IgD-negative memory B cell (primary cell): ENCODE measurements around the gene STARD13. TPM values are rescaled to one million over a fixed set of nuclear protein-coding genes. Genes with fewer than 3 reads are reported as not detected.

ENCODE experiments used
- H3K27ac Mint-ChIP-seq, 3 donors: one replicate each; pipeline ENCODE4 v1.8.0; 2020 to 2022; ENCODE audit warnings: mild to moderate bottlenecking in 3 of 3, mixed read lengths in 3 of 3, moderate library complexity in 1 of 3
- H3K27me3 Mint-ChIP-seq: one replicate; pipeline ENCODE4 v1.8.0; 2021; ENCODE audit warnings: mixed read lengths
- H3K36me3 Mint-ChIP-seq: one replicate; pipeline ENCODE4 v1.8.0; 2020; ENCODE audit warnings: mild to moderate bottlenecking, mixed read lengths
- H3K4me1 Mint-ChIP-seq, 3 donors: one replicate each; pipeline ENCODE4 v1.8.0; 2020 to 2022; ENCODE audit warnings: mixed read lengths in 3 of 3, mild to moderate bottlenecking in 1 of 3
- H3K4me3 Mint-ChIP-seq, 4 donors: one replicate each; pipeline ENCODE4 v1.8.0; 2020 to 2022; ENCODE audit warnings: mild to moderate bottlenecking in 4 of 4, mixed read lengths in 4 of 4, moderate library complexity in 3 of 4
- H3K9me3 Mint-ChIP-seq, 3 donors: one replicate each; pipeline ENCODE4 v1.8.0; 2020 to 2021; ENCODE audit warnings: mixed read lengths in 3 of 3, mild to moderate bottlenecking in 1 of 3
- polyA plus RNA-seq: library from polyadenylated mRNA; unstranded; fragments of 300-500 nt; fragmentation: Illumina TruSeq; gene quantifications from one replicate; pipeline ENCODE4 v1.2.3, GENCODE V29; 2021

The STARD13 gene
- polyA plus RNA-seq, 1 donor from 2014 or later: not detected

GRCh38 chr13:33276570-33276969 lies 9.0 kb downstream of the STARD13 start:
- H3K4me1 Mint-ChIP-seq: no peaks in the 10 kb centered on the region
- H3K27ac Mint-ChIP-seq: no peak overlapping the region
- peaks cover 6% of the 10 kb centered on the region for H3K27me3 Mint-ChIP-seq
- H3K36me3 Mint-ChIP-seq: no peaks in the 10 kb centered on the region
- no peak overlapping the region for H3K4me3 Mint-ChIP-seq
- H3K9me3 Mint-ChIP-seq: peaks cover 0 to 1% (median 0%) of the 10 kb centered on the region in 3 donors

DNA sequence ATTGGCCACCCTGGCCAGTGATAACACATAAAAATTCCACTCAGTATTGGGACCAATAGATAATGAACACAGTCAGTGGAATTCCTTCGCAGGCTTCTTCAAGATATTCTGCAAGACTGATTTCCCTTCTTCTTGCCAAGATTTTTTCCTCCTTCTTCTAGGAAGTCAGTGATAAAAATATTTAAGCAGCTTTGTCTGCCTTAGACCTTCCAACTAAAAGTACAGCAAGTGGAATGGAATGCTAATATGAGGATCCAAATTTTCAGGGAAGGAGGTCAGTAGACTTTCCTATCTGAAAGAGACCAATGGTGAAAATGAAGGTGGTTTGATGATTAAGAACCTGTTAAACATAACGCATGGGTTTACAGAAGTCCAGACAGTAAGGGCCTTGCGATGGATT lies 9.6 kb downstream of the STARD13 start:
- no peaks in the 10 kb centered on the region for H3K9me3 Mint-ChIP-seq
- no peak overlapping the region for H3K4me3 Mint-ChIP-seq
- H3K27me3 Mint-ChIP-seq: peaks cover 6% of the 10 kb centered on the region
- H3K27ac Mint-ChIP-seq: no peak overlapping the region
- H3K4me1 Mint-ChIP-seq: no peaks in the 10 kb centered on the region
- no peaks in the 10 kb centered on the region for H3K36me3 Mint-ChIP-seq

DNA sequence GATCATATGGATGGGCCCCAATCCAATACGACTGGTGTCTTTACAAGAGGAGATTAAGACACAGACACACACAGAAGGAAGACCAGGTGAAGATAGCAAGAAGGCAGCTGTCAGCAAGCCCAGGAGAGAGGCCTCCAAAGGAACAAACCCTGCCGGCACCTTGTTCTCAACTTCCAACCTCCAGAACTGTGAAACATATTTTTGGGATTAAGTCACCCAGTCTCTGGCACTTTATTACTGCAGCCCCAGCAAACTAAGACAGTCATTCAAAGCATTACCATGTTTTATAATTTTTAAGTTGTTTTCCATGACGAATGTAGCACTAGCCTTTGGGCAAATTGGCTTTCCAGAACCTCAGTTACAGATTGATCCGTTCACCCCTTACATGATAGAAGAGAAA lies 11.3 kb downstream of the STARD13 start:
- no peak overlapping the region for H3K4me3 Mint-ChIP-seq
- no peaks in the 10 kb centered on the region for H3K27me3 Mint-ChIP-seq
- H3K4me1 Mint-ChIP-seq: no peaks in the 10 kb centered on the region
- H3K36me3 Mint-ChIP-seq: no peaks in the 10 kb centered on the region
- no peaks in the 10 kb centered on the region for H3K9me3 Mint-ChIP-seq
- H3K27ac Mint-ChIP-seq: no peak overlapping the region

DNA sequence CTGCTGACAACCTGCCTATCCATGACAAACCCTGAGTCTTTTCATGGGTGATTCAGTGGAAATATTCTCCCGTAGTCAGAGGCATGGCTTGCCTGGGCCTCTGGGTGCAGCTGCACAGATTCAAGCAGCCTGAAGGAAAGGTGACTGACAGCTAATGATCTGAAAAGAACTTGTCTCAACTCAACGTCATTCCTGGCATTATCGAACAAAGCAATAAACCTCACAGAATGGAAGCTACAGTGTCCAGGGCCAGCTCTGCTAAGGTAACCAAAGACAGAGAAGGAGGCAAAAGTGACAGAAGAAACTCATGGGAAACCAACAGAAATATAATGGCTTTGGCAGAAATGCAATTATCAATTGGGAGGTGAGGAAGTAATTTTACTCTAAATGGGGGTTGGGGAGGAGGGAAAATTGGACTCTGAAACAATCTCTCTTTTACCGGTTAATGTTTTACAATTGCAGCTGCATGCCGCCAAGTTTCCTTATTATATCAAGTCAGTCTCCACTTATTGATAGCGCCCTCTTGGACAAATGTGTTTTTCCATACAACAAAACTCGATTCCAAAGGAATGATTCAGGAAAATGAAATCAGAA lies 12.9 kb downstream of the STARD13 start:
- Mint-ChIP-seq H3K36me3 (no peaks in the 10 kb centered on the region), H3K9me3 (no peaks in the 10 kb centered on the region), H3K27me3 (no peaks in the 10 kb centered on the region), H3K4me3 (no peak overlapping the region), H3K27ac (no peak overlapping the region), H3K4me1 (no peaks in the 10 kb centered on the region)

GRCh38 chr13:33271759-33272158 lies 13.8 kb downstream of the STARD13 start:
- Mint-ChIP-seq H3K4me3 (no peak overlapping the region), H3K9me3 (no peaks in the 10 kb centered on the region), H3K36me3 (no peaks in the 10 kb centered on the region), H3K4me1 (no peaks in the 10 kb centered on the region), H3K27ac (no peak overlapping the region), H3K27me3 (peaks cover 3% of the 10 kb centered on the region)

- H3K9me3 Mint-ChIP-seq: no peaks in the 10 kb centered on the region
- H3K36me3 Mint-ChIP-seq: no peaks in the 10 kb centered on the region
- H3K4me1 Mint-ChIP-seq: no peaks in the 10 kb centered on the region
- peaks cover 3% of the 10 kb centered on the region for H3K27me3 Mint-ChIP-seq
- H3K4me3 Mint-ChIP-seq: no peak overlapping the region
- H3K27ac Mint-ChIP-seq: no peak overlapping the region
These were observed 14.5 kb downstream of the STARD13 start for GRCh38 chr13:33270895-33271538.

DNA sequence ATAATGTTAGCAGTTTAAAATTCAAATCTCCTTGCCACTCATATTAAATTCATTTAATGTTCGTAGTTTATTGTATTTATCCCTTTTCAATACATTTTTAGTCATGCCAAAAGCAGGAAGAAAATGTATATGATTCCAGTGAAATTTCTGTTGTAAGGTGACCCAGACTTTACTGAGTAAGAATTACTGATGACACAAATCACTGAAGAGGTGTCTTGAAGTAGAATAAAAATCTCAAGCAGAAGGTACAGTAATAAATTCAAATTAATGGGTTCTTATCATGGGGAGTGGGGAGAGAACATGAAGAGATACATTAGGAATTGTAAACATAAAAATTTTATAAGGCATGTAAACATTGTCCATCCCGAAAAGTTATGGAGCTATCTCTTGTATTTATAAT lies 19.9 kb downstream of the STARD13 start:
- no peaks in the 10 kb centered on the region for H3K4me1 Mint-ChIP-seq
- peaks cover 6% of the 10 kb centered on the region for H3K27me3 Mint-ChIP-seq
- H3K36me3 Mint-ChIP-seq: no peaks in the 10 kb centered on the region
- no peaks in the 10 kb centered on the region for H3K9me3 Mint-ChIP-seq
- no peak overlapping the region for H3K4me3 Mint-ChIP-seq
- no peak overlapping the region for H3K27ac Mint-ChIP-seq

GRCh38 chr13:33265133-33265532 lies 20.4 kb downstream of the STARD13 start:
- Mint-ChIP-seq H3K4me3 (no peak overlapping the region), H3K9me3 (no peaks in the 10 kb centered on the region), H3K27me3 (peaks cover 6% of the 10 kb centered on the region), H3K4me1 (no peaks in the 10 kb centered on the region), H3K36me3 (no peaks in the 10 kb centered on the region), H3K27ac (no peak overlapping the region)

- Mint-ChIP-seq H3K36me3 (no peaks in the 10 kb centered on the region), H3K4me1 (no peaks in the 10 kb centered on the region), H3K27ac (no peak overlapping the region), H3K4me3 (no peak overlapping the region), H3K27me3 (peaks cover 6% of the 10 kb centered on the region), H3K9me3 (no peaks in the 10 kb centered on the region)
These were observed 21.0 kb downstream of the STARD13 start for GRCh38 chr13:33264620-33264978.

DNA sequence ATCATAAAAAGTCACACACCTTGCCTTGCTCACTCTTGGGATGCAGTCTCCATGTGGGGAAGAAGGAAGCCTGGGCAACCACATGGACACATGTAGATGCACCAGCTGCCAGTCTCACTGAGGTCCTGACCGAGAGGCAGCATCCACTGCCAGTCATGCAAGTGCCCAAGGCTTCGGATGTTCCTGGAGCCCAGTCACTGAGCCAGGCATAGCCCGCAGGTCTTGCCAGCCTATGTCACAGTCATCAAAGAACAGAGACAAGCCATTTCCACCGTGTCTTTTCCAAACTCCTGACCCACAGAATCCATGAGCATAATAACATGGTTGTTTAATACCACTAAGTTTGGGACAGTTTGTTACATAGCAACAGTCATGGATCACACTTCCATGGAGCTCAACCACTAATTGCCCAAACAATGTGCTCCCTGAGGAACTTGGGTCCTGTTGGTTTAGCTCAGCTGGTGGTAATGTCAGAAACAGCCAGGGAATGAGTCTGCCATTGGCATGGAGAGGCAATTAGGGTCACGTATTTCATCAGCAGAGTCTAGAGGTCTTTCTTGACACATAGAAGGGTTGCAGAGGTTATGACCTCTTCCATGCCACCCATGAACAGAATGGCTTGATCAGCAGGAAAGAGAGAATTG lies 21.5 kb downstream of the STARD13 start:
- no peaks in the 10 kb centered on the region for H3K4me1 Mint-ChIP-seq
- no peak overlapping the region for H3K27ac Mint-ChIP-seq
- no peaks in the 10 kb centered on the region for H3K36me3 Mint-ChIP-seq
- no peak overlapping the region for H3K4me3 Mint-ChIP-seq
- H3K27me3 Mint-ChIP-seq: peaks cover 6% of the 10 kb centered on the region
- no peaks in the 10 kb centered on the region for H3K9me3 Mint-ChIP-seq

DNA sequence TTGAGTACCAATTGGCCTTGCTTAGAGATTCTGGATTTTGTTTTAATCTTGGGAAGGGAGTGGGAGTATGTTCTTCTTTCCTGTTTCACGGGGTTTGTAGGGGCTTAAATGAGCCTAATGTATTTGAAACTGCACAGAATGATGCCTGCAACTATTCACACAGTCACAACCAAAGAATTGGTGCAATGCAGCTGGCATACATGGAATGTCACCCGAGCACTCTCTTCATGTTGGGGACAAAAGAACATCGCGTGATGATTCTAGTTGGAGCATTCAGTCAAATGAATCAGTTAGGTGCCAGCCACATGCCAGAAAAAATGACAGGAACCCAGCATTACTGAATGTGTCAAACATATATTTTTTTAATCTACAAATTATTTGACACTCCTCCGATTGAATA lies 22.1 kb downstream of the STARD13 start:
- no peaks in the 10 kb centered on the region for H3K4me1 Mint-ChIP-seq
- no peak overlapping the region for H3K27ac Mint-ChIP-seq
- H3K4me3 Mint-ChIP-seq: no peak overlapping the region
- no peaks in the 10 kb centered on the region for H3K36me3 Mint-ChIP-seq
- H3K9me3 Mint-ChIP-seq: no peaks in the 10 kb centered on the region
- peaks cover 6% of the 10 kb centered on the region for H3K27me3 Mint-ChIP-seq

DNA sequence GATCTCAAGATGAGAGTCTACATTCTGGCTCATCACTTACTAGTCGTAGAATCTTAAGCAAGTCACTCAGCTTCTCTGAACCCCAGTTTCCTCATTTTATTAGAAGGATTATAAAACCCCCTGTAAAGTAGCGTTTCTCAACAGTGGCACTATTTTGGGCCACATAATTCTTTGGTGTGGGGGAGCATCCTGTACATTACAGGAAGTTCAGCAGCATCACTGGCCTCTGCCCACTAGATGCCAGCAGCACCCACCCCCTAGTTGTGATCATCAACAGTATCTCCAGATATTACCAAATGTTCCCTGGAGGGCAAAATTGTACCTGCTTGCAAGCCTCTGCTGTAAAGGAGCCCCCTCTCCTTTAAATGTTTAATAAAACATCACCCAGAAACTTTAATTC lies 22.6 kb downstream of the STARD13 start:
- no peaks in the 10 kb centered on the region for H3K36me3 Mint-ChIP-seq
- no peaks in the 10 kb centered on the region for H3K9me3 Mint-ChIP-seq
- H3K27ac Mint-ChIP-seq: no peak overlapping the region
- H3K4me3 Mint-ChIP-seq: no peak overlapping the region
- peaks cover 6% of the 10 kb centered on the region for H3K27me3 Mint-ChIP-seq
- H3K4me1 Mint-ChIP-seq: no peaks in the 10 kb centered on the region

DNA sequence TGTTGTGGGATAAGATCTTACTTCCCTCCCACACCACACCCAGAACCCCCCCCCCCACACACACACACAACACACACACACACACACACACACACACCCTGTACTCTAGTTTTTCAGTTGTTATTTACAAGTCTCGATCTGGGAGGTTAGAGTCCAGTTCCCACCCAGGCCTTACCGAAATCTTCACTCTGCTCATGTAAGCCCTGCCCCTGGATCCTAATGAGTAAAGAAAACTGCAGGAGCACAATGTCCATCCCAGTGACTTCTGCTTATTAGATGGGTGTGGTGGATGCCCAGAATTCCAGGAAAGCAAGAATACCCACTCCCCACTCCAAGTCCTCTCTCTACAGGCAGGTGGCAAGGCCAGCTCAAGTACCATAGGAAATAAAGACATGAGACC lies 23.0 kb downstream of the STARD13 start:
- no peaks in the 10 kb centered on the region for H3K36me3 Mint-ChIP-seq
- H3K4me1 Mint-ChIP-seq: no peaks in the 10 kb centered on the region
- H3K27me3 Mint-ChIP-seq: peaks cover 6% of the 10 kb centered on the region
- H3K4me3 Mint-ChIP-seq: no peak overlapping the region
- no peak overlapping the region for H3K27ac Mint-ChIP-seq
- H3K9me3 Mint-ChIP-seq: no peaks in the 10 kb centered on the region

DNA sequence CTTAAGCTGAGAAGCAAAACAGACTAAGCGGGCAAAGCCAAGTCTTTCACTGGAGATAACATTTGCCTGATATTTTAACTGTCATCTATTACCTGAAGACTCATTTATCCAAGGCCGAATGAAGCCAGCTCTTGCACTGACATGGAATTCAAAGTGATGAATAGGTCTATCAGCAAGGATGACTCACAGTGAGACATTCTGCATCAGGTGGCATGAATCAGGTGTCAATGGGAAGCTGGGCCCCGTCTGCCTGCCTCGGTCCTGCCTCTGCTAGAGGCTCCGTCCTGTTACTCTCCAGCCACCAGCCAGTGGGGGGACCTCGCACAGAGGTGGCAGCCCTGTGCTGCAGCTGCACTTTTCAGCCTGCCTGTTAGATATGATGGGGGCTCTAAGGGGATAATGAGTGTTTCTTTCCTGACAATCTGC lies 23.5 kb downstream of the STARD13 start:
- Mint-ChIP-seq H3K27me3 (peaks cover 3% of the 10 kb centered on the region), H3K9me3 (no peaks in the 10 kb centered on the region), H3K4me3 (no peak overlapping the region), H3K36me3 (no peaks in the 10 kb centered on the region), H3K27ac (no peak overlapping the region), H3K4me1 (no peaks in the 10 kb centered on the region)

DNA sequence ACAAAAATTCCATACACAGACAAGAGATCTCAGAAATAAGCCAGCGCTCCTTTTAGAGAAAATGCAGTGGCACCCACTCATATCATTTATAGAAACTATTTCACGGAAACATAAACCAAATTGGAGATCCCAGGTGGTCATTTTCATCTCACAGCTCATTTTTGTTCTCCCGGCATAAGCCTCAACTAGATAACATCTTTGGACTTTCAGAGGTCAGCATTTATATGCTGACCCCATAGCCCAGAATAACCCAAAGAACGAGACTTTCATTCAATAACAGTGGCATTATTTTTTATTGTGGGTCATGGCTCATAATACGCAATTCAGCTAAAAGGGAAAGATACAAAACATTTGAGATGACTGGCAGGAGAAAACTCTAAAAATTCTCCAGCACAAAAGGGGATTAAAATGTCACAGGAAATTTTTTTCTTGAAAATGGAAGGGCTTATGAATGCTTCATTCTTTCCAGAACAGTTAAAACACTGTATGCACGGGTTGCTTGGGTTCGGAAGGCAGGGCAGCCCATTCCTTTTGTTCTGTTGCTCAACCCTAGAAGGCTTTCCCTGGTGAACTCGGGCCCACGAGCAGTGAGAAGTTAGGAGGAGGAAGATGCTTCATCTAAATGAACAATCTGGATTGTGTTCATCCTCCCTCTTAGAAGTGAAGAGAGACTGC lies 24.0 kb downstream of the STARD13 start:
- H3K9me3 Mint-ChIP-seq: no peaks in the 10 kb centered on the region
- no peak overlapping the region for H3K27ac Mint-ChIP-seq
- H3K36me3 Mint-ChIP-seq: no peaks in the 10 kb centered on the region
- H3K4me3 Mint-ChIP-seq: no peak overlapping the region
- H3K4me1 Mint-ChIP-seq: no peaks in the 10 kb centered on the region
- peaks cover 4% of the 10 kb centered on the region for H3K27me3 Mint-ChIP-seq
